ENCODE measurements around the gene IFNA6. TPM values are rescaled to one million over a fixed set of nuclear protein-coding genes. Genes with fewer than 3 reads are reported as not detected.

Gene IFNA6
- total RNA-seq, 1 experiment from 2014 or later, result not detected

- no peaks in the 10 kb centered on the region for H3K9me3 ChIP-seq (ENCODE audit: insufficient read depth, low read depth)
- no peaks in the 10 kb centered on the region for H3K9me2 ChIP-seq (ENCODE audit: insufficient read depth)
- 0 out of 2 replicates have a peak, but pooled peaks cover 7% of the 10 kb centered on the region for H3K36me3 ChIP-seq (ENCODE audit: low read depth)
- POLR2A ChIA-PET (ENCODE audit: unreplicated experiment), result no interaction called here
- no peak overlapping the region for H3K27ac ChIP-seq
- no peak overlapping the region for H3K4me2 ChIP-seq
- H3K4me3 ChIP-seq, result no peak overlapping the region
- H3K79me2 ChIP-seq (ENCODE audit: low read depth), result peaks cover 35% of the 10 kb centered on the region
- CTCF ChIA-PET, result no interaction called here
- DNase-seq, result no peak
- H4K20me1 ChIP-seq (ENCODE audit: insufficient read depth), result no peaks in the 10 kb centered on the region
- no peaks in the 10 kb centered on the region for H3K27me3 ChIP-seq (ENCODE audit: insufficient read depth, low read depth)
- H2AFZ ChIP-seq, result no peak overlapping the region
- TF ChIP-seq CTCF (conservative IDR thresholded peaks at IDR 0.05) (no peak), EZH2 (IDR thresholded peaks at IDR 0.05; ENCODE audit: low read depth) (no peak)
- intact Hi-C loops (cut with micrococcal nuclease; ENCODE audit: unreplicated experiment), result no loop called here
- no TSS peak for BruUV-seq (replicated peaks)
- peaks cover 20% of the 10 kb centered on the region; the same call in 1 of the 2 replicates for H3K4me1 ChIP-seq (replicated peaks; ENCODE audit: insufficient read depth)
- no peaks in the 10 kb centered on the region; the same call in none of the 2 replicates for H3F3A ChIP-seq (ENCODE audit: insufficient read depth, low read depth)
Measured at GRCh38 chr9:21336457-21336856, 14.2 kb downstream of the IFNA6 start.

- intact Hi-C loops (cut with micrococcal nuclease; ENCODE audit: unreplicated experiment), result loop anchor here (5.0 kb wide), 1 partner anchor 347 kb away; no protein-coding TSS in a partner anchor
- TSS peak; percentile 55 for BruUV-seq (replicated peaks)
- H3K79me2 ChIP-seq (ENCODE audit: low read depth), result peaks cover 50% of the 10 kb centered on the region
- TF ChIP-seq EZH2 (IDR thresholded peaks at IDR 0.05; ENCODE audit: low read depth), result no peak
- ChIA-PET POLR2A (ENCODE audit: unreplicated experiment) (interaction anchor here (0.6 to 0.7 kb wide), 10 partner anchors 41 to 1335 kb away, joined by 3 to 12 read pairs (median 4); no protein-coding TSS in a partner anchor), CTCF (interaction anchor here (1.0 kb wide), 1 partner anchor 9 kb away, joined by 5 read pairs; no protein-coding TSS in a partner anchor)
- H3K9me2 ChIP-seq (ENCODE audit: insufficient read depth), result no peaks in the 10 kb centered on the region
- peak; percentile 65 to 81 for DNase-seq
- no peaks in the 10 kb centered on the region for H4K20me1 ChIP-seq (ENCODE audit: insufficient read depth)
- H3K36me3 ChIP-seq (ENCODE audit: low read depth), result 0 out of 2 replicates have a peak, but pooled peaks cover 7% of the 10 kb centered on the region
- no peaks in the 10 kb centered on the region for H3K9me3 ChIP-seq (ENCODE audit: insufficient read depth, low read depth)
- no peaks in the 10 kb centered on the region for H3K27me3 ChIP-seq (ENCODE audit: insufficient read depth, low read depth)
- H3K4me3 ChIP-seq, result peak within 1 kb of the TSS; percentile 92
- H2AFZ ChIP-seq, result peak within 1 kb of the TSS; percentile 87
- peak within 1 kb of the TSS; percentile 94 for H3K27ac ChIP-seq
- peak within 1 kb of the TSS; percentile 89 for H3K4me2 ChIP-seq
- H3F3A ChIP-seq (ENCODE audit: insufficient read depth, low read depth), result no peaks in the 10 kb centered on the region; the same call in none of the 2 replicates
- H3K4me1 ChIP-seq (replicated peaks; ENCODE audit: insufficient read depth), result peaks cover 20% of the 10 kb centered on the region; the same call in 1 of the 2 replicates
Measured at GRCh38 chr9:21334701-21335632, 15.7 kb downstream of the IFNA6 start, which contains the start of gene KLHL9. Gene KLHL9 (minus strand): TSS chr9:21335404. CDS start chr9:21334859, 545 bp downstream.

GRCh38 chr9:21333226-21333625, 17.5 kb downstream of the IFNA6 start:
- POLR2A ChIA-PET (ENCODE audit: unreplicated experiment), result no interaction called here
- Histone ChIP-seq H3K4me3 (no peak overlapping the region), H3F3A (ENCODE audit: insufficient read depth, low read depth) (no peaks in the 10 kb centered on the region; the same call in none of the 2 replicates), H2AFZ (no peak overlapping the region), H3K4me2 (peak overlapping the region; percentile 89), H3K27ac (no peak overlapping the region), H3K27me3 (ENCODE audit: insufficient read depth, low read depth) (no peaks in the 10 kb centered on the region), H3K9me3 (ENCODE audit: insufficient read depth, low read depth) (no peaks in the 10 kb centered on the region), H3K79me2 (ENCODE audit: low read depth) (peaks cover 52% of the 10 kb centered on the region), H3K36me3 (ENCODE audit: low read depth) (0 out of 2 replicates have a peak, but pooled peaks cover 10% of the 10 kb centered on the region), H4K20me1 (ENCODE audit: insufficient read depth) (no peaks in the 10 kb centered on the region), H3K9me2 (ENCODE audit: insufficient read depth) (no peaks in the 10 kb centered on the region), H3K4me1 (replicated peaks; ENCODE audit: insufficient read depth) (peaks cover 20% of the 10 kb centered on the region; the same call in 1 of the 2 replicates)
- no TSS peak for BruUV-seq (replicated peaks)
- no peak for DNase-seq
- CTCF ChIA-PET, result no interaction called here
- TF ChIP-seq CTCF (conservative IDR thresholded peaks at IDR 0.05) (no peak), EZH2 (IDR thresholded peaks at IDR 0.05; ENCODE audit: low read depth) (no peak)
- intact Hi-C loops (cut with micrococcal nuclease; ENCODE audit: unreplicated experiment), result loop anchor here (5.0 kb wide), 1 partner anchor 349 kb away; no protein-coding TSS in a partner anchor
